ENCODE results near the gene SPOCD1. TPM values are rescaled to one million over a fixed set of nuclear protein-coding genes. Genes with fewer than 3 reads are reported as not detected.

SPOCD1 gene
- total RNA-seq, 2 donors from 2014 or later = 6.6 to 10.6 TPM

GRCh38 chr1:31745946-31746670, 69.7 kb downstream of the SPOCD1 start:
- H3K27ac ChIP-seq = no peak overlapping the region
- DNase-seq (ENCODE audit: low spot score) (no peak), ATAC-seq (ENCODE audit: insufficient number of reproducible peaks, low FRiP score, low read depth) (no peak)

DNA sequence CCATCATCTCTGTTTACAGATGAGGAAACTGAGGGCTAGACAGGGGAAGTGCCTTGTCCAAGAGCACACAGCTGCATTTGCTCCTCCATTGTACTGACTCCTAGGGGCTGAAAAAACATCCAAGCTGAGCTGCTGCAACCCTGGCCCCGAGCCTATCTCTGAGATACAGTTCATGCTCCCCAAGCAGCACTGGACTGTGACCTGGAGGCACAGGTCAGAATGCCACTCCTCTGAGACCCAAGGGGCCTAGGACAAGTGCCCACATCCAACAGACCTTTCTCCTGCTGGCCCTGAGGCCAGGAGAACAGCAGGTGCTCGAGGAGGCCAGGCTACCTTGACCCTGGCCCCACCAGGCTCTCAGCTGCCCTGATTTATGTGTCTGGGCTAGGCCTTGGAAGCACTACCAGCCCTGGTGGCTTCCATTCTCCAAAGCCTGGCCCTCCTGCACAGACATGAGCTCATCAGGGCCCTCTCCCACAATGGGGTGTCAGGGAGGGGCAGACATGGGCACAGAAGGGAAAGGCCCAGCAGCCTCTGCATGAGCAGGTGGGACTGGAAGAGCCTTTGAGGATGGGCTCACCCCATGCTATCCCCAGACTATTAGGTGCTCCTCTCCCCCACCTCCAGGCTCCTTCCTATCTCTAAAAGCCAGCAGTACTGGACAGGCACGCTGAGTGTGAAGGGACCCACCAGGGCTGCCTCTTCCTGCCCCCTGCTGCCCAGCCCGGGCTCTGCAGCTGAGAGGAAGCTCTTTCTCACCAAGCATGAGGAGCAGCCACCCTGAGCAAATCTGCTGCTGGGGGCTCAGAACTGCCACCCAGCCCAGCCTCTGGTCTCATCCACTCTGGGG, 70.5 kb downstream of the SPOCD1 start:
- DNase-seq (ENCODE audit: low spot score) (no peak), ATAC-seq (ENCODE audit: insufficient number of reproducible peaks, low FRiP score, low read depth) (no peak)
- no peaks in the 10 kb centered on the region for H3K27me3 ChIP-seq (replicated peaks; ENCODE audit: insufficient read depth)
- TF ChIP-seq, protein P1, sequence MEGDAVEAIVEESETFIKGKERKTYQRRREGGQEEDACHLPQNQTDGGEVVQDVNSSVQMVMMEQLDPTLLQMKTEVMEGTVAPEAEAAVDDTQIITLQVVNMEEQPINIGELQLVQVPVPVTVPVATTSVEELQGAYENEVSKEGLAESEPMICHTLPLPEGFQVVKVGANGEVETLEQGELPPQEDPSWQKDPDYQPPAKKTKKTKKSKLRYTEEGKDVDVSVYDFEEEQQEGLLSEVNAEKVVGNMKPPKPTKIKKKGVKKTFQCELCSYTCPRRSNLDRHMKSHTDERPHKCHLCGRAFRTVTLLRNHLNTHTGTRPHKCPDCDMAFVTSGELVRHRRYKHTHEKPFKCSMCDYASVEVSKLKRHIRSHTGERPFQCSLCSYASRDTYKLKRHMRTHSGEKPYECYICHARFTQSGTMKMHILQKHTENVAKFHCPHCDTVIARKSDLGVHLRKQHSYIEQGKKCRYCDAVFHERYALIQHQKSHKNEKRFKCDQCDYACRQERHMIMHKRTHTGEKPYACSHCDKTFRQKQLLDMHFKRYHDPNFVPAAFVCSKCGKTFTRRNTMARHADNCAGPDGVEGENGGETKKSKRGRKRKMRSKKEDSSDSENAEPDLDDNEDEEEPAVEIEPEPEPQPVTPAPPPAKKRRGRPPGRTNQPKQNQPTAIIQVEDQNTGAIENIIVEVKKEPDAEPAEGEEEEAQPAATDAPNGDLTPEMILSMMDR (IDR thresholded peaks at IDR 0.05) = peak; percentile 72
- no peaks in the 10 kb centered on the region for H3K36me3 ChIP-seq
- no peaks in the 10 kb centered on the region for H3K9me3 ChIP-seq
- H3K4me3 ChIP-seq = no peak overlapping the region
- no peaks in the 10 kb centered on the region for H3K4me1 ChIP-seq (ENCODE audit: control insufficient read depth in 1 of 2, low read depth in 2 of 2)
- H3K27ac ChIP-seq = no peak overlapping the region

More at GRCh38 chr1:31745946-31746670, 69.7 kb downstream of the SPOCD1 start:
- TF ChIP-seq, protein P1 (IDR thresholded peaks at IDR 0.05) = no peak
- Histone ChIP-seq H3K9me3 (no peaks in the 10 kb centered on the region), H3K36me3 (no peaks in the 10 kb centered on the region), H3K27me3 (replicated peaks; ENCODE audit: insufficient read depth) (no peaks in the 10 kb centered on the region), H3K4me1 (ENCODE audit: control insufficient read depth in 1 of 2, low read depth in 2 of 2) (no peaks in the 10 kb centered on the region), H3K4me3 (no peak overlapping the region)

DNA sequence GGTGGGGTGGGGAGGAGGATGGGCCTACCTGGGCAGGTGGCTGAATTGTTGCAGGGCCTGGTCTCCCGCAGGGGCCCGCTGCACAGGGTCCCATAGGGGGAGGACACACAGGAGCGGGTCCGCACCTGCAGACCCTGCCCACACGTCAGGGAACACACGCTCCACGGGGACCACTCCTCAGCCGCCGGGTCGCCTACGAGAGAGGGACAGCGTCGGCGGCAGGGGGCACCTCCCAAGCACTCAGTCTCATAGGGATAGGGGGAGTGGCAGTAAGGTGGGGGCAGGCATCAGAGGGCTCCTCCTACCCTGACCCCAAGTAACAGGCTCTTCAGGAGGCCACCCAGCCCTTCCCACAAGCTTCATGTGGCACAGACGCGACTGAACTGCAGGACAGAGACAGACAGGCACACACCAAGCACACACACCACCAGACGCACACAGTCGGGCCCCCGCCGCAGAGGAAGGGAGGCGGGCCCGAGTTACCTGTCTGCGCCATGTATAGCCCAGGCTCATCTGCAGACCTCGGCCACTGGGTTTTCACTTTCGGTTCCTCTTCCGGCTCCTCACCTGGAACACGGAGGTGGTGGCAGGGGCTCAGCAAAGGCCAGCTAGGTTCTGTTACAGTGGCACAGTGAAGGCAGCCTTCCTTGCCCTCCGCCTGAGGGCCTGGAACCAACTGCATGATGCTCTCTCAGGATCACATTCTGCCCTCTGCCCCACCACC, 71.5 kb downstream of the SPOCD1 start:
- no peak for ATAC-seq (ENCODE audit: insufficient number of reproducible peaks, low FRiP score, low read depth)
- H3K27ac ChIP-seq = no peak overlapping the region
- H3K4me3 ChIP-seq = no peak overlapping the region
- TF ChIP-seq, protein P1 (IDR thresholded peaks at IDR 0.05) = no peak
- no peak for DNase-seq (ENCODE audit: low spot score)
- H3K36me3 ChIP-seq = no peaks in the 10 kb centered on the region
- H3K4me1 ChIP-seq (ENCODE audit: control insufficient read depth in 1 of 2, low read depth in 2 of 2) = no peaks in the 10 kb centered on the region
- H3K27me3 ChIP-seq (replicated peaks; ENCODE audit: insufficient read depth) = no peaks in the 10 kb centered on the region
- no peaks in the 10 kb centered on the region for H3K9me3 ChIP-seq

DNA sequence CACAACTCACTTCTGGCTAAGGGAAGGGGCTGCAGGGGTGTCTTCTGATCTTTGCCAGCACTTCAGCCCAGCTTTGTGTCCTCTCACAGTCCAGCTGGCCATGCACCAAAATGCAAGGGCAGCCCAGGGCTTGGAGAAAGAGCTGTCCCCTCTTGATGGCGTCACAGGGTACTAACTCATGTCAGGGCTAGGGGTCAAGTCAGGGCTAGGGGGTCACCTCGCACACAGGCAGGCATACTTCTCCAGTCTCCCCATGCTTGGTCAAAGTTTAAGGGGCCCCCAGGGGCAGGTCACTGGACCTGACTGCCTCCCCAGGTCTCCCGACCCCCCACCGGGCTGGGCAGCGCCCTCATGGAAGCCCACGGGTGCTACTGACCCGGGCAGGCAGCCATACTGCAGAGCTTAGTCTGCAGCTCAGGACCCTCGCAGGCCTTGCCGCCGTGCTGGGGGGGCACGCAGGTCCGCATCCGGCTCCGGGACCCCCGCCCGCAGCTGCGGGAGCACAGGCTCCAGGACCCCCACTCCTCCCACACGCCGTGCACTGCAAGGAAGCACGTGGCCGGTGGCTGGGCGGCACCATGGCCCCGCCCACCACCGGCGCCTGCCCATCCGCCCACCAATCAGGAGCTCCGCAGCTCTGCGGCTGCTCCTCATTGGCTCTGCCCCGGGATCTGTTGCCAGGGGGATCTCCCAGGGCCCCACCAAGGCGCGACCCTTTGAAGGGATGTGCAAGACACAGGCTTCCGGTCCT, 73.2 kb downstream of the SPOCD1 start:
- TF ChIP-seq, protein P1 (IDR thresholded peaks at IDR 0.05) = no peak
- H3K27ac ChIP-seq = no peak overlapping the region
- no peak overlapping the region for H3K4me3 ChIP-seq
- H3K36me3 ChIP-seq = no peaks in the 10 kb centered on the region
- H3K9me3 ChIP-seq = no peaks in the 10 kb centered on the region
- no peaks in the 10 kb centered on the region for H3K4me1 ChIP-seq (ENCODE audit: control insufficient read depth in 1 of 2, low read depth in 2 of 2)
- ATAC-seq (ENCODE audit: insufficient number of reproducible peaks, low FRiP score, low read depth) (no peak), DNase-seq (ENCODE audit: low spot score) (no peak)
- H3K27me3 ChIP-seq (replicated peaks; ENCODE audit: insufficient read depth) = no peaks in the 10 kb centered on the region

Other genes starting within 250 kb of the SPOCD1 start
- 1,000 to 10,000 TPM in 1 of 2 donors, 100 to 1,000 TPM in 1; 581 to 1,250 TPM for gene TINAGL1, start 239.5 kb downstream of the SPOCD1 start, total RNA-seq
- gene HCRTR1, start 198.3 kb downstream of the SPOCD1 start, total RNA-seq = not detected
- 10 to 100 TPM; 69.2 to 99.5 TPM for gene PEF1, start 171.1 kb downstream of the SPOCD1 start, total RNA-seq
- gene COL16A1, start 112.0 kb downstream of the SPOCD1 start, total RNA-seq = 100 to 1,000 TPM; 183 to 323 TPM
- gene ADGRB2, start 51.7 kb downstream of the SPOCD1 start, total RNA-seq = 1 to 10 TPM; 1.5 TPM
- gene PTP4A2, start 122.3 kb upstream of the SPOCD1 start, total RNA-seq = 100 to 1,000 TPM; 104 to 237 TPM
- 10 to 100 TPM; 45.5 to 82.6 TPM for gene KHDRBS1, start 197.8 kb upstream of the SPOCD1 start, total RNA-seq

All from thoracic aorta (tissue), 2 donors.